BJ (cell line): ENCODE data around the gene CAPN15. TPM values are rescaled to one million over a fixed set of nuclear protein-coding genes. Genes with fewer than 3 reads are reported as not detected.

Source experiments
- CTCF ChIA-PET: fragments of 350-600 bp; formaldehyde crosslinking; extraction: SDS; loops from one replicate; lab custom pipeline; 2021; ENCODE audit warnings: antibody characterized with exemption, inconsistent platforms; lab: Yijun Ruan, JAX
- POLR2A ChIA-PET: fragments of 300-600 bp; sonication (Branson Sonifier 250); formaldehyde crosslinking; extraction: SDS; loops from one replicate; lab custom pipeline; 2021; ENCODE audit warnings: antibody characterized with exemption; lab: Charles Lee
- DNase-seq: peaks from one replicate; pipeline ENCODE4 v3.0.0-alpha.2; 2011; ENCODE audit warnings: low read depth
- H3K27me3 ChIP-seq: 2 replicates; pipeline ENCODE4 v1.6.0; 2011; ENCODE audit warnings: low read length; ENCODE audit not compliant: control insufficient read depth, insufficient read depth
- H3K36me3 ChIP-seq: 2 replicates; pipeline ENCODE4 v1.5.1; 2011; ENCODE audit warnings: low read length; ENCODE audit not compliant: control insufficient read depth, insufficient read depth
- H3K4me3 ChIP-seq: 2 replicates; pipeline ENCODE4 v1.5.1; 2011; ENCODE audit warnings: low read depth, mild to moderate bottlenecking, control low read depth, low read length
- polyA plus RNA-seq: library from polyadenylated mRNA; depleted of rRNA; stranded (reverse); fragments of >200 nt; gene quantifications from 2 replicates; pipeline ENCODE4 v1.2.3, GENCODE V29; 2011
- TF ChIP-seq, protein P1 (sequence below): IDR thresholded peaks from 2 replicates; pipeline ENCODE4 v1.5.1; 2011; ENCODE audit warnings: low read depth, mild to moderate bottlenecking, control low read depth, inconsistent platforms, low read length, moderate library complexity; ENCODE audit not compliant: insufficient read depth

CAPN15 gene
- polyA plus RNA-seq, 1 experiment: 12.9 TPM

DNA sequence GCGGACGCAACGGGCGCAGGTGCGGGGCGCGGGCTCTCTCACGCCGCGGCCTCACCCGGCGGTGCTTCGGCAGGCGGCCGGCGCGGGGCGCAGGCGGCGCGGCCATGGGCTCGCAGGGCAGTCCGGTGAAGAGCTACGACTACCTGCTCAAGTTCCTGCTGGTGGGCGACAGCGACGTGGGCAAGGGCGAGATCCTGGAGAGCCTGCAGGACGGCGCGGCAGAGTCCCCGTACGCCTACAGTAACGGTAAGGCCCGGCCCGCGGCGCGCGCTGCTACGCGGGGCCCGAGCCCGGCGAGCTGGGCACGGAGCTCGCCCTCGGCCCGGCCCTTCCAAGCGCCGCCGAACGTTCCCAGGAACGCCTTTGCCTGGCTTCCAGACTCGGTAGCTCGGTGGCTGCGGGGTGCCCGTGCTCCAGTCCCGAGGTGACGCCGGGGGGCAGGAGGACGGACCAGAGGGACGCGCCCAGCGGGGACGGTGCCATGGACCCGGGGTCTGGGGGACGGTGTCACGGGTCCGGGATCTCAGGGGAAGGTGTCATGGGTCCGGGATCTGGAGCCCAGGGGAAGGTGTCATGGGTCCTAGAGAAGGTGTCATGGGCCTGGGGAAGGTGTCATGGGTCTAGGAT, 62.8 kb downstream of the CAPN15 start:
- ChIA-PET POLR2A (no interaction called here), CTCF (interaction anchor here (1.0 kb wide), 1 partner anchor 15 kb away, joined by 4 read pairs; no protein-coding TSS in a partner anchor)
- peak overlapping the region; percentile 94 for H3K4me3 ChIP-seq
- H3K36me3 ChIP-seq: peaks cover 4% of the 10 kb centered on the region; the same call in 1 of the 2 replicates
- TF ChIP-seq, protein P1, sequence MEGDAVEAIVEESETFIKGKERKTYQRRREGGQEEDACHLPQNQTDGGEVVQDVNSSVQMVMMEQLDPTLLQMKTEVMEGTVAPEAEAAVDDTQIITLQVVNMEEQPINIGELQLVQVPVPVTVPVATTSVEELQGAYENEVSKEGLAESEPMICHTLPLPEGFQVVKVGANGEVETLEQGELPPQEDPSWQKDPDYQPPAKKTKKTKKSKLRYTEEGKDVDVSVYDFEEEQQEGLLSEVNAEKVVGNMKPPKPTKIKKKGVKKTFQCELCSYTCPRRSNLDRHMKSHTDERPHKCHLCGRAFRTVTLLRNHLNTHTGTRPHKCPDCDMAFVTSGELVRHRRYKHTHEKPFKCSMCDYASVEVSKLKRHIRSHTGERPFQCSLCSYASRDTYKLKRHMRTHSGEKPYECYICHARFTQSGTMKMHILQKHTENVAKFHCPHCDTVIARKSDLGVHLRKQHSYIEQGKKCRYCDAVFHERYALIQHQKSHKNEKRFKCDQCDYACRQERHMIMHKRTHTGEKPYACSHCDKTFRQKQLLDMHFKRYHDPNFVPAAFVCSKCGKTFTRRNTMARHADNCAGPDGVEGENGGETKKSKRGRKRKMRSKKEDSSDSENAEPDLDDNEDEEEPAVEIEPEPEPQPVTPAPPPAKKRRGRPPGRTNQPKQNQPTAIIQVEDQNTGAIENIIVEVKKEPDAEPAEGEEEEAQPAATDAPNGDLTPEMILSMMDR: no peak
- no peaks in the 10 kb centered on the region for H3K27me3 ChIP-seq
- DNase-seq: no peak

DNA sequence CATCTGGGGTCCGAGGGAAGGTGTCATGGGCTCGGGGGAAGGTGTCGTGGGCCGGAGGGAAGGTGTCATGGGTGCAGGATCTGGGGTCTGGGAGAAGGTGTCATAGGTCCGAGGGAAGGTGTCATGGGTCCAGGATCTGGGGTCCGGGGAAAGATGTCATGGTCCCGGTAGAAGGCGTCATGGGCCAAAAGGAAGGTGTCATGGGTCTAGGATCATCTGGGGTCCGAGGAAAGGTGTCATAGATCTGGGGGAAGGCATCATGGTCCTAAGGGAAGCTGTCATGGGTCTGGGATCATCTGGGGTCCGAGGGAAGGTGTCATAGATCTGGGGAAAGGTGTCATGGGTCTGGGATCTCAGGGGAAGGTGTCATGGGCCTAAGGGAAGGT, 63.3 kb downstream of the CAPN15 start:
- no peaks in the 10 kb centered on the region for H3K27me3 ChIP-seq

DNA sequence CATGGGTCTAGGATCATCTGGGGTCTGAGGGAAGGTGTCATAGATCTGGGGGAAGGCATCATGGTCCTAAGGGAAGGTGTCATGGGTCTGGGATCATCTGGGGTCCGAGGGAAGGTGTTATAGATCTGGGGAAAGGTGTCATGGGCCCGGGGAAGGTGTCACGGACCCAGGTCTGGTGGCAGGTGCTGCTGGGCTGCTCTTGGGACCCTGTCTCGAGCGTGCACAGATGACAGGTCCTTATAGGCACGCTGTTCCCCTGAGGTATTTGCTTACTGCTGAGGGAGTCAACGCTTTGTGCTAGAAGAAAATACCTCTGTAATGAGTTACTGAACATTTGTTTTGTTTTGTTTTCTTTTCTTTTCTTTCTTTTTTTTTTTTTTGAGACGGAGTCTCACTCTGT, 63.7 kb downstream of the CAPN15 start:
- POLR2A ChIA-PET: no interaction called here
- Histone ChIP-seq H3K4me3 (peak overlapping the region; percentile 94), H3K36me3 (peaks cover 5% of the 10 kb centered on the region; the same call in 1 of the 2 replicates), H3K27me3 (no peaks in the 10 kb centered on the region)
- no peak for DNase-seq
- TF ChIP-seq, protein P1: no peak
- CTCF ChIA-PET: no interaction called here

More for the DNA sequence above, 63.3 kb downstream of the CAPN15 start:
- POLR2A ChIA-PET: no interaction called here
- CTCF ChIA-PET: interaction anchor here (1.0 kb wide), 1 partner anchor 14 kb away, joined by 4 read pairs; no protein-coding TSS in a partner anchor
- no peak for DNase-seq
- peak overlapping the region; percentile 94 for H3K4me3 ChIP-seq
- H3K36me3 ChIP-seq: peaks cover 4% of the 10 kb centered on the region; the same call in 1 of the 2 replicates
- TF ChIP-seq, protein P1: no peak

DNA sequence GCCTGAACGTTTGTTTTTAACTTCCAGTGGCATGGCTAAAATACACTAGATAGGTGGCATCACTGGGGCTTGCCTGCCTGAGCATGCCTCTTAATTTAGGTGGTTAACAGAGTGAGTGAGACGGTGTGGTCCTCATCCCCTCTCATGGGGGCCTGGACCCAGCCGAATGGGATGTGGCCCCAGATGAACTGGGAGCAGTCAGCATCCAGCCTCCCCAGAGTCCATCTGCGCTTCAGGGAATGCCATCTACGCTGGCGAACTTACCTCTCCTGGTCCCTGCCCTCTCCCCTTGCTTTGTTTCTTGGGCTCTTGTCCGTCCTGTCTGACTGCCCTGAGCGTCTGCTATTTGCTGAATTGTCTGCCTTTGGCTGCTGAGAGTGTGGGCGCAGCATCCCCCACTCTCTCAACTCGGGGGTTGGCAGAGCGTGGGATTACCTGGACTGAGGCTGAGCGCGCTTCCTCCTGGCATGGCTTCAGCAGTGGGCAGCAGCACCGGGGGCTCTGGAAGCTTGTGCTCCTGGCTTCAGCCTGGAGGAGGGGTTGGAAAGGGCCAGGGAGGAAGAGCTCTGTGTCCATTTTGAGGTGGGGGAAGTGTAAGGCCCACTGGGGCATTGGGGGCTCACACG, 64.5 kb downstream of the CAPN15 start:
- peaks cover 8% of the 10 kb centered on the region; the same call in 1 of the 2 replicates for H3K36me3 ChIP-seq
- ChIA-PET CTCF (no interaction called here), POLR2A (no interaction called here)
- DNase-seq: no peak
- TF ChIP-seq, protein P1: no peak
- H3K4me3 ChIP-seq: no peak overlapping the region
- no peaks in the 10 kb centered on the region for H3K27me3 ChIP-seq

DNA sequence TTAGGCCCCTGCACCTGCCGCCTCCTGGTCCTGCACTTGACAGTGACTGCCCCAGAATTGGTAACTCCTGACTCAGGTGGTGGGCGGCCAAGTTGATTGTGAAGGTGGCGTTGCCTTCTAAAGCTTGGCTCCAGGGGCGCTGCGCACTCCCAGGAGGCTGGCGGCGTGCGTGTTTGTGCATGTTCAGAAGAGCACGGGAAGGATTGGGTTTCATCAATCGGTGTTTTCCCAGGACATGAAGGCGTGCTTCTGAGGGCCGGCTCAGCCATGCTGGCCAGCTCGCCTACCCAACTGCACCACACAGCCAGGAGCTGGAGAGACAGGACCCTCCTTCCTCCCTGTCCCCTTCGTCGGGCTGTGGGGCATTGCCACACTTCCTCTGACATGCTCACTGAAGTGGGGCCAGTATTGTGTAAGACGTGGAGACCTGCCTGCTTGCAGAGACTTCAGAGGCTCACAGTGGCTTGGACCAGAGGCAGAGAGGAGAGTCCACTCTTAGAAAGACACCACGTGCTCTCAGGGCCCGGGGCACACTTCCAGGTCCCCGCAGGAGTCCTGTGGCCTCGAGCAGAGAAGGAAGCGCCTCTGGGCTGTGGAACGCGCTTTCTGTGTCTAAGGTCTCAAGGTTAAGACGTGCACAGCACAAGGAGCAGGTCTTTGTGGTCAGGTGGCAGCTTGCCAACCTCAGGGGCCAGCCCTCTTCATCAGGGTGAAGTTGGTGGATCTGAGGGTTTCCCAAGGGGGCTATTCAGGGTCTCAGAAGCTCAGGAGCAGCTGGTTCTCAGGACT, 65.2 kb downstream of the CAPN15 start:
- TF ChIP-seq, protein P1: no peak
- no peak for DNase-seq
- POLR2A ChIA-PET: no interaction called here
- H3K27me3 ChIP-seq: no peaks in the 10 kb centered on the region
- CTCF ChIA-PET: interaction anchor here (0.6 to 1.6 kb wide), 3 partner anchors 17 to 347 kb away, joined by 3 to 5 read pairs (median 3); no protein-coding TSS in a partner anchor
- no peak overlapping the region for H3K4me3 ChIP-seq
- peaks cover 8% of the 10 kb centered on the region; the same call in 1 of the 2 replicates for H3K36me3 ChIP-seq
